Measurements from ENCODE around the gene ATG13. TPM values are rescaled to one million over a fixed set of nuclear protein-coding genes. Genes with fewer than 3 reads are reported as not detected.

ATG13 gene
- total RNA-seq, 1 experiment from 2014 or later: 112 TPM

DNA sequence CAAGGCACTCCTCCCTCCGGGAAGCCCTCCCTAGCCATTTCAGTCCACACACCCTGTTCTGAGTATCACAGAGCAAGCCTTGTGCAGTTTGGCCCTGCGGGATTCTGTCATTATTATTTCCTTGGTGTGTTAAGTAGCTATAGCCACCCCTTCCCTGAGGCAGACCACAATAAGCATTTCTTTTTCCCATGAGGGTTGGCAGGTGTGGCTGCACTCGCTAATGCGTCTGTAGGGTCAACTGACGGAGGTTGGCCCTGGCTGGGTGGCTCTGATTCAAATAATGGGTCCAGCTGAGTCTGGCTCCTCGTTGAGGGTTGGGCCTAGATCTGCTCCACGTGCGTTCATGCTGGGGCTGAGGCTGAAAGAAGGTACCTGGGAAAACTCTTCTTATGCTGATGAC is 106.7 kb downstream of the ATG13 start:
- in situ Hi-C loops (cut with HindIII; ENCODE audit: low pct_unique_long_range_greater_than_20kb, low sequenced_read_pairs): no loop called here
- peak; percentile 13 for DNase-seq (ENCODE audit: low read depth, low spot score)

Other genes with a start within 250 kb of the ATG13 start
- gene MDK, start 235.9 kb upstream of the ATG13 start, total RNA-seq (2014; rRNA removed; shearing (Covaris generic)): 3.1 and 4.7 TPM in 2 replicates
- 1.9 and 2.7 TPM in 2 replicates for gene CHRM4, start 225.8 kb upstream of the ATG13 start, total RNA-seq (2014; rRNA removed; shearing (Covaris generic))
- 22.2 and 28.0 TPM in 2 replicates for gene AMBRA1, start 23.5 kb upstream of the ATG13 start, total RNA-seq (2014; rRNA removed; shearing (Covaris generic))
- gene HARBI1, start 326 bp upstream of the ATG13 start, total RNA-seq (2014; rRNA removed; shearing (Covaris generic)): 6.2 and 7.8 TPM in 2 replicates
- 18.4 TPM in 2 replicates for gene ARHGAP1, start 83.1 kb downstream of the ATG13 start, total RNA-seq (2014; rRNA removed; shearing (Covaris generic))
- gene ZNF408, start 83.5 kb downstream of the ATG13 start, total RNA-seq (2014; rRNA removed; shearing (Covaris generic)): 6.4 and 9.8 TPM in 2 replicates
- not detected in 2 replicates for gene F2, start 101.7 kb downstream of the ATG13 start, total RNA-seq (2014; rRNA removed; shearing (Covaris generic))
- gene CKAP5, start 228.7 kb downstream of the ATG13 start, total RNA-seq (2014; rRNA removed; shearing (Covaris generic)): 45.8 and 57.4 TPM in 2 replicates

All from SK-MEL-5 (cell line).